IMR-90 (cell line): ENCODE data around the gene FAM20C. TPM values are rescaled to one million over a fixed set of nuclear protein-coding genes. Genes with fewer than 3 reads are reported as not detected.

Experiments used
- ATAC-seq: fragments of 200-7000 bp; cut with Tn5 transposase; 2 replicates; pipeline ENCODE4 v1.9.1; 2020; ENCODE audit warnings: low read depth, mild to moderate bottlenecking, moderate library complexity
- BruUV-seq: library from RNA; stranded (reverse); fragments of 400-500 nt; replicated peaks from 2 replicates; lab custom pipeline; 2021; lab: Mats Ljungman, UMichigan
- CTCF ChIA-PET: fragments of 300-600 bp; formaldehyde crosslinking; extraction: SDS; loops from one replicate; lab custom pipeline; 2021; ENCODE audit warnings: antibody characterized with exemption; lab: Yijun Ruan, JAX
- POLR2A ChIA-PET: fragments of 300-600 bp; sonication (Branson Sonifier 250); formaldehyde crosslinking; loops from one replicate; lab custom pipeline; 2022; ENCODE audit warnings: antibody characterized with exemption; ENCODE audit not compliant: unreplicated experiment; lab: Charles Lee
- DNase-seq: peaks from one replicate; pipeline ENCODE4 v3.0.0; 2013
- H2AFZ ChIP-seq: replicated peaks from 2 replicates; pipeline ENCODE3; 2013; ENCODE audit warnings: low read length, mild to moderate bottlenecking; ENCODE audit not compliant: poor library complexity
- H2AK5ac ChIP-seq: 2 replicates; pipeline ENCODE4 v1.6.1; 2013; ENCODE audit warnings: low read depth, low read length, inconsistent platforms
- H2AK9ac ChIP-seq: replicated peaks from 2 replicates; pipeline ENCODE3; 2013; ENCODE audit warnings: mild to moderate bottlenecking, low read depth, low read length, moderate library complexity; ENCODE audit not compliant: poor library complexity
- H2BK120ac ChIP-seq: 2 replicates; pipeline ENCODE4 v1.6.1; 2013; ENCODE audit warnings: low read depth, low read length, inconsistent platforms
- H2BK15ac ChIP-seq: 3 replicates; pipeline ENCODE4 v1.6.1; 2013; ENCODE audit warnings: low read depth, low read length, inconsistent platforms
- H2BK20ac ChIP-seq: 2 replicates; pipeline ENCODE4 v1.6.1; 2013; ENCODE audit warnings: low read depth, mild to moderate bottlenecking, inconsistent platforms, low read length, moderate library complexity
- H2BK5ac ChIP-seq: 2 replicates; pipeline ENCODE4 v1.6.1; 2013; ENCODE audit warnings: mild to moderate bottlenecking, low read depth, low read length, inconsistent platforms; ENCODE audit not compliant: poor library complexity, severe bottlenecking
- H3K14ac ChIP-seq: replicated peaks from 2 replicates; pipeline ENCODE4 v1.6.1; 2013; ENCODE audit warnings: low read depth, low read length, inconsistent platforms
- H3K18ac ChIP-seq: 2 replicates; pipeline ENCODE4 v1.6.1; 2013; ENCODE audit warnings: low read depth, low read length, control low read depth
- H3K23ac ChIP-seq: 2 replicates; pipeline ENCODE4 v1.6.1; 2013; ENCODE audit warnings: low read depth, low read length, inconsistent platforms
- H3K27ac ChIP-seq: 2 replicates; pipeline ENCODE4 v1.5.1; 2013; ENCODE audit warnings: mild to moderate bottlenecking, control low read depth, low read length; ENCODE audit not compliant: insufficient read depth
- H3K27me3 ChIP-seq: 2 replicates; pipeline ENCODE4 v1.6.1; 2013; ENCODE audit warnings: low read length; ENCODE audit not compliant: control insufficient read depth, insufficient read depth
- H3K36me3 ChIP-seq: 2 replicates; pipeline ENCODE4 v1.6.1; 2013; ENCODE audit warnings: low read length, mixed read lengths; ENCODE audit not compliant: control insufficient read depth, insufficient read depth
- H3K4ac ChIP-seq: 2 replicates; pipeline ENCODE4 v1.6.1; 2013; ENCODE audit warnings: low read depth, low read length, inconsistent platforms
- H3K4me1 ChIP-seq: 2 replicates; pipeline ENCODE4 v1.6.1; 2013; ENCODE audit warnings: low read length, mixed read lengths; ENCODE audit not compliant: control insufficient read depth, insufficient read depth
- H3K4me2 ChIP-seq: 2 replicates; pipeline ENCODE4 v1.6.1; 2013; ENCODE audit warnings: low read depth, mild to moderate bottlenecking, control low read depth, low read length, moderate library complexity
- H3K4me3 ChIP-seq: 2 replicates; pipeline ENCODE4 v1.5.1; 2013; ENCODE audit warnings: low read depth, mild to moderate bottlenecking, control low read depth, low read length, moderate library complexity; ENCODE audit not compliant: insufficient read depth
- H3K56ac ChIP-seq: 2 replicates; pipeline ENCODE4 v1.6.1; 2013; ENCODE audit warnings: low read length, inconsistent platforms; ENCODE audit not compliant: insufficient read depth; ENCODE audit errors: extremely low read depth
- H3K79me1 ChIP-seq, 2 experiments: 2 replicates each; pipeline ENCODE4 v1.6.1; 2013; ENCODE audit warnings: low read length in 2 of 2, inconsistent platforms in 1 of 2, low read depth in 1 of 2
- H3K9ac ChIP-seq: 2 replicates; pipeline ENCODE4 v1.6.1; 2013; ENCODE audit warnings: low read depth, low read length, control low read depth
- H3K9me1 ChIP-seq: 2 replicates; pipeline ENCODE4 v1.6.1; 2013; ENCODE audit warnings: low read length, inconsistent platforms; ENCODE audit not compliant: insufficient read depth
- H3K9me3 ChIP-seq: 2 replicates; pipeline ENCODE4 v1.6.1; 2013; ENCODE audit warnings: low read length; ENCODE audit not compliant: control insufficient read depth, insufficient read depth
- H4K20me1 ChIP-seq: 2 replicates; pipeline ENCODE4 v1.6.1; 2013; ENCODE audit warnings: low read length, inconsistent platforms; ENCODE audit not compliant: insufficient read depth
- H4K5ac ChIP-seq: 2 replicates; pipeline ENCODE4 v1.6.1; 2013; ENCODE audit warnings: mild to moderate bottlenecking, low read depth, low read length, control low read depth
- H4K8ac ChIP-seq, 2 experiments: 2 replicates each; pipeline ENCODE4 v1.6.1; 2013; ENCODE audit warnings: low read depth in 2 of 2, low read length in 2 of 2, control low read depth in 1 of 2, inconsistent platforms in 1 of 2
- H4K91ac ChIP-seq: 2 replicates; pipeline ENCODE4 v1.6.1; 2013; ENCODE audit warnings: low read depth, low read length, inconsistent platforms; ENCODE audit not compliant: insufficient read depth
- BHLHE40 ChIP-seq: fragments of 150-350 bp; IDR thresholded peaks from 2 replicates; pipeline ENCODE4 v1.6.1; 2016; ENCODE audit warnings: mild to moderate bottlenecking, low read depth, low read length
- CEBPB ChIP-seq: IDR thresholded peaks from 2 replicates; pipeline ENCODE4 v1.6.1; 2012; ENCODE audit warnings: low read depth, low read length, improper control_type of control experiment
- CHD1 ChIP-seq: IDR thresholded peaks from 2 replicates; pipeline ENCODE4 v1.6.1; 2012; ENCODE audit warnings: low read depth, low read length, improper control_type of control experiment
- MAZ ChIP-seq: IDR thresholded peaks from 2 replicates; pipeline ENCODE4 v1.6.1; 2012; ENCODE audit warnings: low read depth, mild to moderate bottlenecking, low read length, improper control_type of control experiment, moderate library complexity, borderline replicate concordance
- MXI1 ChIP-seq: IDR thresholded peaks from 2 replicates; pipeline ENCODE4 v1.6.1; 2012; ENCODE audit warnings: low read depth, mild to moderate bottlenecking, low read length, moderate library complexity, borderline replicate concordance
- RAD21 ChIP-seq: IDR thresholded peaks from 2 replicates; pipeline ENCODE4 v1.6.1; 2012; ENCODE audit warnings: low read length, improper control_type of control experiment
- RFX5 ChIP-seq: IDR thresholded peaks from 2 replicates; pipeline ENCODE4 v1.8.0; 2012; ENCODE audit warnings: low read depth, mild to moderate bottlenecking, low read length, moderate library complexity
- WGBS, 2 experiments: methylation state at CpG; one replicate each; pipeline versions ENCODE4 v1.1.5 to v1.1.7; 2013; ENCODE audit warnings: missing lambda C conversion rate in 2 of 2; ENCODE audit not compliant: insufficient read length in 1 of 2; ENCODE audit errors: extremely low coverage in 2 of 2; 5-methylcytosine and 5-hydroxymethylcytosine counted together
- dilution Hi-C: fragments of 300-500 bp; cut with HindIII; formaldehyde crosslinking; loops from one replicate; pipeline ENCODE4 v1.14.3; 2018; ENCODE audit warnings: low sequenced_read_pairs; ENCODE audit not compliant: unreplicated experiment
- in situ Hi-C: fragments of 300-500 bp; cut with MboI; formaldehyde crosslinking; loops from 3 replicates; pipeline ENCODE4 v1.14.3; 2019; ENCODE audit warnings: low sequenced_read_pairs, inconsistent platforms, mixed read lengths
- intact Hi-C: fragments of 100-400 bp; cut with micrococcal nuclease; formaldehyde crosslinking; loops from 2 replicates; pipeline ENCODE4 v1.10.0; 2022
- polyA plus RNA-seq, 3 experiments: library from polyadenylated mRNA; depleted of rRNA; stranded (reverse); fragments of >200 nt; gene quantifications; 2 replicates each; pipeline ENCODE4 v1.2.3, GENCODE V29; 2012; ENCODE audit warnings: low replicate concordance in 1 of 3
- total RNA-seq: library from RNA; depleted of rRNA; stranded (reverse); fragments of >200 nt; gene quantifications from 2 replicates; pipeline ENCODE4 v1.2.3, GENCODE V29; 2012
- TF ChIP-seq, protein P1 (sequence below): fragments of 150-350 bp; IDR thresholded peaks from 2 replicates; pipeline ENCODE4 v1.6.1; 2017; ENCODE audit warnings: mild to moderate bottlenecking, antibody characterized with exemption, low read length, low read depth
- TF ChIP-seq, protein P2 (sequence below): conservative IDR thresholded peaks from 2 replicates; pipeline ENCODE4 v1.5.1; 2012; ENCODE audit warnings: mild to moderate bottlenecking, low read depth, low read length, improper control_type of control experiment

FAM20C gene
- total and polyA plus RNA-seq, 2 of the 4 experiments (the other 2 are of a cell fraction), result 7.7 to 36.6 TPM

DNA sequence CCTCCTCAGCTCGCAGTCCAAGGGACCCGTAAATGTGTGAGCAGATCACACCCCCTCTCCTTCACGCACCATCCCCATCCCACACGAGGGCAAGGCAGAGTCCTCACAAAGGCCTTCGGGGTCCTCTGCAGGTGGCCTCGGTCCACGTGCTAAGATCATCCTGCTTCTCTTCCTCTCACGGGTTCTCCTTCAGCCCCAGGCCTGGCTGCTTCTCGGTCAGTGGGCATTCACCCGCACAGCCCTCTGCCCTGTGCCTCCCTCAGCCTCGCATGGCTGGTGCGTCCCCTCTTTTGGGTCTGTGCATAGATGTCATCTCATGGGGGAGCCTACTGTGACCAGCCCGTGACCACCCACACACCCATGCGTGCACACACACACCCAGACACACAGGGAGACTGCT lies 80.3 kb downstream of the FAM20C start:
- intact Hi-C loops, result no loop called here
- dilution Hi-C loops, result no loop called here
- no peak overlapping the region for H3K9ac ChIP-seq
- H3K4me1 ChIP-seq, result no peaks in the 10 kb centered on the region
- TF ChIP-seq, protein P1, sequence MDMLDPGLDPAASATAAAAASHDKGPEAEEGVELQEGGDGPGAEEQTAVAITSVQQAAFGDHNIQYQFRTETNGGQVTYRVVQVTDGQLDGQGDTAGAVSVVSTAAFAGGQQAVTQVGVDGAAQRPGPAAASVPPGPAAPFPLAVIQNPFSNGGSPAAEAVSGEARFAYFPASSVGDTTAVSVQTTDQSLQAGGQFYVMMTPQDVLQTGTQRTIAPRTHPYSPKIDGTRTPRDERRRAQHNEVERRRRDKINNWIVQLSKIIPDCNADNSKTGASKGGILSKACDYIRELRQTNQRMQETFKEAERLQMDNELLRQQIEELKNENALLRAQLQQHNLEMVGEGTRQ, result no peak
- no peak for TF ChIP-seq MXI1
- TF ChIP-seq RFX5, result no peak
- no peak for TF ChIP-seq CEBPB
- TF ChIP-seq BHLHE40, result no peak
- TF ChIP-seq, protein P2, sequence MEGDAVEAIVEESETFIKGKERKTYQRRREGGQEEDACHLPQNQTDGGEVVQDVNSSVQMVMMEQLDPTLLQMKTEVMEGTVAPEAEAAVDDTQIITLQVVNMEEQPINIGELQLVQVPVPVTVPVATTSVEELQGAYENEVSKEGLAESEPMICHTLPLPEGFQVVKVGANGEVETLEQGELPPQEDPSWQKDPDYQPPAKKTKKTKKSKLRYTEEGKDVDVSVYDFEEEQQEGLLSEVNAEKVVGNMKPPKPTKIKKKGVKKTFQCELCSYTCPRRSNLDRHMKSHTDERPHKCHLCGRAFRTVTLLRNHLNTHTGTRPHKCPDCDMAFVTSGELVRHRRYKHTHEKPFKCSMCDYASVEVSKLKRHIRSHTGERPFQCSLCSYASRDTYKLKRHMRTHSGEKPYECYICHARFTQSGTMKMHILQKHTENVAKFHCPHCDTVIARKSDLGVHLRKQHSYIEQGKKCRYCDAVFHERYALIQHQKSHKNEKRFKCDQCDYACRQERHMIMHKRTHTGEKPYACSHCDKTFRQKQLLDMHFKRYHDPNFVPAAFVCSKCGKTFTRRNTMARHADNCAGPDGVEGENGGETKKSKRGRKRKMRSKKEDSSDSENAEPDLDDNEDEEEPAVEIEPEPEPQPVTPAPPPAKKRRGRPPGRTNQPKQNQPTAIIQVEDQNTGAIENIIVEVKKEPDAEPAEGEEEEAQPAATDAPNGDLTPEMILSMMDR, result no peak
- no peak for TF ChIP-seq MAZ
- TF ChIP-seq RAD21, result no peak
- no peak for TF ChIP-seq CHD1
- H3K4me3 ChIP-seq, result no peak overlapping the region
- H3K23ac ChIP-seq, result no peak overlapping the region
- H2BK15ac ChIP-seq, result no peak overlapping the region
- no peak overlapping the region for H3K27ac ChIP-seq
- H3K36me3 ChIP-seq, result no peaks in the 10 kb centered on the region
- H3K4ac ChIP-seq, result no peak overlapping the region
- 71% methylated on average over 7 of the region's 14 CpGs; no CpG with 5 or more reads in 1 of the 2 experiments for WGBS, 2 experiments
- H4K91ac ChIP-seq, result no peak overlapping the region
- no peak overlapping the region for H2BK20ac ChIP-seq
- H2AK9ac ChIP-seq, result no peak overlapping the region
- H2AK5ac ChIP-seq, result no peak overlapping the region
- peaks cover 11% of the 10 kb centered on the region for H3K27me3 ChIP-seq
- no peak overlapping the region for H3K56ac ChIP-seq
- in situ Hi-C loops, result no loop called here
- DNase-seq, result no peak
- no peak overlapping the region for H3K4me2 ChIP-seq
- CTCF ChIA-PET, result no interaction called here
- no peak overlapping the region for H4K5ac ChIP-seq
- BruUV-seq, result no TSS peak
- no peaks in the 10 kb centered on the region for H4K20me1 ChIP-seq
- no peak overlapping the region for H2BK120ac ChIP-seq
- peaks cover 29% of the 10 kb centered on the region for H3K9me3 ChIP-seq
- ATAC-seq, result no peak
- H2AFZ ChIP-seq, result no peak overlapping the region
- no peak overlapping the region for H4K8ac ChIP-seq
- no peak overlapping the region for H3K18ac ChIP-seq
- no peaks in the 10 kb centered on the region for H3K79me1 ChIP-seq
- H3K14ac ChIP-seq, result no peak overlapping the region
- POLR2A ChIA-PET, result no interaction called here
- H3K9me1 ChIP-seq, result no peaks in the 10 kb centered on the region
- no peak overlapping the region for H2BK5ac ChIP-seq
